Measurements from ENCODE around the gene ANKIB1.
A peak's percentile ranks its signal among the peaks of the same experiment; 100 is the strongest.

ANKIB1 gene

GRCh38 chr7:92297736-92298135, 52.0 kb downstream of the ANKIB1 start:
- TF ChIP-seq POLR2AphosphoS5 (IDR thresholded peaks at IDR 0.05; ENCODE audit: low read depth, low read length) (no peak), POLR2A (IDR thresholded peaks at IDR 0.05; ENCODE audit: low read depth, low read length) (no peak), TAF1 (IDR thresholded peaks at IDR 0.05; ENCODE audit: borderline replicate concordance, low read depth, low read length) (no peak)
- DNase-seq (ENCODE audit: insufficient read length) (no peak), FAIRE-seq (no peak)

DNA sequence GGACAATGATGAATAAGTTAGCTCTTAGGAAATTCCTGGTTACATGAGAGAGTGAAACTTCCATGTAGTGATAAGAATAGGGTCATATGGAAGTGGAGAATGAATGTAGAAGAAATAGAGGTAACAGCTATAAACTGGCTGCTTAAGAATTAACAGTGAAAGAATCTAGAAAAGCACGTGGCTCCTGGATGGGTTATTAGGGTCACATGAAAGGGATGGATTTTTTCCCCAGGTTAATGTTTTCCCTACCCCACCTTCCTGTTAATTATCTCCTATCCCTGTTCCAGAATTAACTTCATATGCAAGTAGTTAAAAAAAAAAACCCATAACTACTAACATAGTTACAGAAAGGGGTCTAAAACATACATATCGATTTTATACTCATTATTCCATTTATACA, 58.0 kb downstream of the ANKIB1 start:
- DNase-seq (ENCODE audit: insufficient read length) (no peak), FAIRE-seq (no peak)

GRCh38 chr7:92304406-92304893, 58.7 kb downstream of the ANKIB1 start:
- no peak for FAIRE-seq
- TF ChIP-seq TAF1 (IDR thresholded peaks at IDR 0.05; ENCODE audit: borderline replicate concordance, low read depth, low read length) = no peak
- no peak for TF ChIP-seq POLR2AphosphoS5 (IDR thresholded peaks at IDR 0.05; ENCODE audit: low read depth, low read length)
- no peak for TF ChIP-seq POLR2A (IDR thresholded peaks at IDR 0.05; ENCODE audit: low read depth, low read length)

More for the DNA sequence above, 58.0 kb downstream of the ANKIB1 start:
- no peak for TF ChIP-seq TAF1 (IDR thresholded peaks at IDR 0.05; ENCODE audit: borderline replicate concordance, low read depth, low read length)

GRCh38 chr7:92306153-92306552, 60.4 kb downstream of the ANKIB1 start:
- FAIRE-seq (no peak), DNase-seq (ENCODE audit: insufficient read length) (no peak)
- TF ChIP-seq POLR2AphosphoS5 (IDR thresholded peaks at IDR 0.05; ENCODE audit: low read depth, low read length) (no peak), TAF1 (IDR thresholded peaks at IDR 0.05; ENCODE audit: borderline replicate concordance, low read depth, low read length) (no peak), POLR2A (IDR thresholded peaks at IDR 0.05; ENCODE audit: low read depth, low read length) (no peak)

More at GRCh38 chr7:92304406-92304893, 58.7 kb downstream of the ANKIB1 start:
- DNase-seq (ENCODE audit: insufficient read length) = no peak

GRCh38 chr7:92313055-92313454, 67.3 kb downstream of the ANKIB1 start:
- peak; percentile 51 for FAIRE-seq
- DNase-seq (ENCODE audit: insufficient read length) = no peak

DNA sequence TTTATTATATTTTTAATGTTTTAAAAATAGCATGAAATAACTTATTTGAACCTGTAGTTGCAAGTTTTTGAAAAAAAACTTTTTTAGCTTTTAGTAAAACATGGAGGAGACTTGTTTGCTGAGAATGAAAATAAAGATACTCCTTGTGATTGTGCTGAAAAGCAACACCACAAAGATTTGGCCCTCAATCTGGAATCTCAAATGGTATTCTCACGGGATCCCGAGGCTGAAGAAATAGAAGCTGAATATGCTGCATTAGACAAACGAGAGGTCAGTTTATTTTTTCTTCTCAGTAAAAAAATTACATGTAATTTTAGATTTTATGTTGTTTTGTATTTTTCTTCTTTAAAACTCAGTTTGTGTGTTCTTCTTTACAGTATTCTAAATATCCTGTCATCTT, 73.5 kb downstream of the ANKIB1 start:
- no peak for TF ChIP-seq POLR2AphosphoS5 (IDR thresholded peaks at IDR 0.05; ENCODE audit: low read depth, low read length)
- no peak for TF ChIP-seq TAF1 (IDR thresholded peaks at IDR 0.05; ENCODE audit: borderline replicate concordance, low read depth, low read length)
- no peak for DNase-seq (ENCODE audit: insufficient read length)
- FAIRE-seq = no peak

More at GRCh38 chr7:92313055-92313454, 67.3 kb downstream of the ANKIB1 start:
- TF ChIP-seq TAF1 (IDR thresholded peaks at IDR 0.05; ENCODE audit: borderline replicate concordance, low read depth, low read length) = no peak
- TF ChIP-seq POLR2A (IDR thresholded peaks at IDR 0.05; ENCODE audit: low read depth, low read length) = no peak
- TF ChIP-seq POLR2AphosphoS5 (IDR thresholded peaks at IDR 0.05; ENCODE audit: low read depth, low read length) = no peak

- FAIRE-seq = no peak
- TF ChIP-seq POLR2A (IDR thresholded peaks at IDR 0.05; ENCODE audit: low read depth, low read length) (no peak), POLR2AphosphoS5 (IDR thresholded peaks at IDR 0.05; ENCODE audit: low read depth, low read length) (no peak), TAF1 (IDR thresholded peaks at IDR 0.05; ENCODE audit: borderline replicate concordance, low read depth, low read length) (no peak)
- no peak for DNase-seq (ENCODE audit: insufficient read length)
These were observed 79.4 kb downstream of the ANKIB1 start for GRCh38 chr7:92325173-92325572.

DNA sequence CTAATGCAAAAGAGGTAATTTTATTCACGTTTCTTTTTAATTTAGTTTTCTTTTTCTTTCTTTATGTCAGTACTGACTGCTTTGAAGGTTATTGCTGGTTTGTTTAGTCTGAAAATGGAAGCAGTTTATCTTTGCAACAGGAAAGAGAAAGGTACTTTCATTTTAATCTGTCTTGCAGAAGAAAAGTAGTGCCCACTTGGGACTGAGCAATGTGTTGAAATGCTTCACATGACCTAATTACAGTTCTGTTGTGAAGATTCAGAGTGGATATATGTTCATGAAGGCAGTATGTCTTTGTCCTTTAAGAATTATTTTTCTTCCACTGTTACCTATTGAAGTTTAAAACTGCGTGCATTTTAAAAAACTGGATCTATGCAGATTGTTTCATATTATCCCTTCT, 80.1 kb downstream of the ANKIB1 start:
- FAIRE-seq (no peak), DNase-seq (ENCODE audit: insufficient read length) (no peak)
- no peak for TF ChIP-seq POLR2AphosphoS5 (IDR thresholded peaks at IDR 0.05; ENCODE audit: low read depth, low read length)
- no peak for TF ChIP-seq POLR2A (IDR thresholded peaks at IDR 0.05; ENCODE audit: low read depth, low read length)
- no peak for TF ChIP-seq TAF1 (IDR thresholded peaks at IDR 0.05; ENCODE audit: borderline replicate concordance, low read depth, low read length)

GRCh38 chr7:92330835-92331438, 85.2 kb downstream of the ANKIB1 start:
- no peak for FAIRE-seq

GRCh38 chr7:92331508-92331907, 85.7 kb downstream of the ANKIB1 start:
- FAIRE-seq = no peak
- no peak for TF ChIP-seq POLR2AphosphoS5 (IDR thresholded peaks at IDR 0.05; ENCODE audit: low read depth, low read length)
- no peak for TF ChIP-seq POLR2A (IDR thresholded peaks at IDR 0.05; ENCODE audit: low read depth, low read length)
- TF ChIP-seq TAF1 (IDR thresholded peaks at IDR 0.05; ENCODE audit: borderline replicate concordance, low read depth, low read length) = no peak
- no peak for DNase-seq (ENCODE audit: insufficient read length)

More at GRCh38 chr7:92330835-92331438, 85.2 kb downstream of the ANKIB1 start:
- no peak for DNase-seq (ENCODE audit: insufficient read length)
- TF ChIP-seq POLR2A (IDR thresholded peaks at IDR 0.05; ENCODE audit: low read depth, low read length) (no peak), TAF1 (IDR thresholded peaks at IDR 0.05; ENCODE audit: borderline replicate concordance, low read depth, low read length) (no peak), POLR2AphosphoS5 (IDR thresholded peaks at IDR 0.05; ENCODE audit: low read depth, low read length) (no peak)

DNA sequence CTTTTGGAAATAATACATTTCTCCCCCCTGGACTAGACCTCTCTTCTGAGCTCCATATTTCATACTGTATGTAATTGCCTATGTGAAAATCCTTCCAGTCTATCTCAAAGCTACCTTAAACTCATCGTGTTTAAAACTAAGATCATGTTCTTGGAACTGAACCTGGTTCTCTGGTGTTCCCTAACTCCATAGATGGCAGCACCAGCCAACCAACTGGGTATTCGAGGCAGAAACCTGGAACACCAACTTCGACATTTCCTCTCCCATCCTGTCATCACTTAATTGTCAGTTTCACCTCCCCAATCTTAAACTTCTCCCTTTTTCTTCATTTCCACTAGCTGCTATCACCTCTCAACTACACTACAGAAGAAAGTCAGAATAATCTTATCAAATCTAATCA, 87.0 kb downstream of the ANKIB1 start:
- FAIRE-seq (no peak), DNase-seq (ENCODE audit: insufficient read length) (no peak)
- TF ChIP-seq POLR2AphosphoS5 (IDR thresholded peaks at IDR 0.05; ENCODE audit: low read depth, low read length) (no peak), POLR2A (IDR thresholded peaks at IDR 0.05; ENCODE audit: low read depth, low read length) (no peak), TAF1 (IDR thresholded peaks at IDR 0.05; ENCODE audit: borderline replicate concordance, low read depth, low read length) (no peak)

GRCh38 chr7:92333866-92334265, 88.1 kb downstream of the ANKIB1 start:
- FAIRE-seq (no peak), DNase-seq (ENCODE audit: insufficient read length) (no peak)
- TF ChIP-seq POLR2AphosphoS5 (IDR thresholded peaks at IDR 0.05; ENCODE audit: low read depth, low read length) (no peak), TAF1 (IDR thresholded peaks at IDR 0.05; ENCODE audit: borderline replicate concordance, low read depth, low read length) (no peak), POLR2A (IDR thresholded peaks at IDR 0.05; ENCODE audit: low read depth, low read length) (no peak)
